Smooth muscle cell (in vitro differentiated cells): ENCODE measurements around the gene DPP6. TPM values are rescaled to one million over a fixed set of nuclear protein-coding genes. Genes with fewer than 3 reads are reported as not detected.

Experiments used
- DNase-seq: peaks from one replicate; lab custom pipeline; 2025; ENCODE audit not compliant: unreplicated experiment; lab: John Stamatoyannopoulos, UW
- H2AFZ ChIP-seq: fragments of 200-600 bp; sonication (generic); 2 replicates; pipeline ENCODE4 v1.6.0; 2016; ENCODE audit warnings: antibody characterized with exemption, low read depth, mild to moderate bottlenecking
- H3F3A ChIP-seq: fragments of 200-600 bp; sonication (generic); 2 replicates; pipeline ENCODE4 v1.6.0; 2017; ENCODE audit warnings: antibody characterized with exemption, low read depth
- H3K27ac ChIP-seq: fragments of 200-600 bp; sonication (generic); 2 replicates; pipeline ENCODE4 v1.5.1; 2016; ENCODE audit warnings: low read depth, mild to moderate bottlenecking
- H3K27me3 ChIP-seq: fragments of 200-600 bp; sonication (generic); 2 replicates; pipeline ENCODE4 v1.6.1; 2016; ENCODE audit warnings: low read depth, mild to moderate bottlenecking
- H3K36me3 ChIP-seq: fragments of 200-600 bp; sonication (generic); 2 replicates; pipeline ENCODE4 v1.5.1; 2016; ENCODE audit warnings: low read depth
- H3K4me1 ChIP-seq: fragments of 200-600 bp; sonication (generic); 2 replicates; pipeline ENCODE4 v1.5.1; 2016; ENCODE audit warnings: low read depth
- H3K4me2 ChIP-seq: fragments of 200-600 bp; sonication (generic); 2 replicates; pipeline ENCODE4 v1.6.0; 2016; ENCODE audit warnings: mild to moderate bottlenecking
- H3K4me3 ChIP-seq: fragments of 200-600 bp; sonication (generic); 2 replicates; pipeline ENCODE4 v1.5.1; 2016; ENCODE audit warnings: mild to moderate bottlenecking
- H3K79me2 ChIP-seq: fragments of 200-600 bp; sonication (generic); 2 replicates; pipeline ENCODE4 v1.6.0; 2016; ENCODE audit warnings: low read depth, mild to moderate bottlenecking
- H3K9ac ChIP-seq: fragments of 200-600 bp; sonication (generic); 2 replicates; pipeline ENCODE4 v1.6.0; 2016; ENCODE audit warnings: low read depth
- H3K9me3 ChIP-seq: fragments of 200-600 bp; sonication (generic); replicated peaks from 2 replicates; pipeline ENCODE4 v1.5.1; 2016; ENCODE audit warnings: low read depth
- H4K20me1 ChIP-seq: fragments of 200-600 bp; sonication (generic); 2 replicates; pipeline ENCODE4 v1.6.0; 2016; ENCODE audit warnings: low read depth
- WGBS: methylation state at CpG from one replicate; pipeline ENCODE4 v1.1.7; 2016; ENCODE audit warnings: low lambda C conversion rate; 5-methylcytosine and 5-hydroxymethylcytosine counted together
- polyA plus RNA-seq: library from polyadenylated mRNA; unstranded; fragments of >200 nt; fragmentation: Nextera tagmentation; extraction: Ambion mirVana; gene quantifications from 2 replicates; pipeline ENCODE4 v1.2.1, GENCODE V29; 2016
- total RNA-seq: library from RNA; depleted of rRNA; stranded (reverse); fragments of >200 nt; gene quantifications from 2 replicates; pipeline ENCODE4 v1.2.3, GENCODE V29; 2014
- TF ChIP-seq, protein P1 (sequence below): fragments of 200-600 bp; sonication (generic); IDR thresholded peaks from 2 replicates; pipeline ENCODE4 v1.5.1; 2017; ENCODE audit warnings: borderline replicate concordance, mild to moderate bottlenecking, antibody characterized with exemption; ENCODE audit not compliant: insufficient read depth, poor library complexity, severe bottlenecking

The DPP6 gene
- total and polyA plus RNA-seq, 2 experiments from 2014 or later, result 0.72 TPM; not detected in 1

GRCh38 chr7:154578336-154578735 lies 526.1 kb downstream of the DPP6 start:
- WGBS, result 94% methylated on average over 6 of the region's 6 CpGs
- H3K9me3 ChIP-seq, result no peaks in the 10 kb centered on the region
- H3K4me1 ChIP-seq, result no peaks in the 10 kb centered on the region
- no peak overlapping the region for H3K4me3 ChIP-seq
- H3K27ac ChIP-seq, result no peak overlapping the region
- no peaks in the 10 kb centered on the region for H3K79me2 ChIP-seq
- H3K9ac ChIP-seq, result no peak overlapping the region
- H4K20me1 ChIP-seq, result no peaks in the 10 kb centered on the region
- H3K36me3 ChIP-seq, result no peaks in the 10 kb centered on the region
- H2AFZ ChIP-seq, result no peak overlapping the region
- TF ChIP-seq, protein P1, sequence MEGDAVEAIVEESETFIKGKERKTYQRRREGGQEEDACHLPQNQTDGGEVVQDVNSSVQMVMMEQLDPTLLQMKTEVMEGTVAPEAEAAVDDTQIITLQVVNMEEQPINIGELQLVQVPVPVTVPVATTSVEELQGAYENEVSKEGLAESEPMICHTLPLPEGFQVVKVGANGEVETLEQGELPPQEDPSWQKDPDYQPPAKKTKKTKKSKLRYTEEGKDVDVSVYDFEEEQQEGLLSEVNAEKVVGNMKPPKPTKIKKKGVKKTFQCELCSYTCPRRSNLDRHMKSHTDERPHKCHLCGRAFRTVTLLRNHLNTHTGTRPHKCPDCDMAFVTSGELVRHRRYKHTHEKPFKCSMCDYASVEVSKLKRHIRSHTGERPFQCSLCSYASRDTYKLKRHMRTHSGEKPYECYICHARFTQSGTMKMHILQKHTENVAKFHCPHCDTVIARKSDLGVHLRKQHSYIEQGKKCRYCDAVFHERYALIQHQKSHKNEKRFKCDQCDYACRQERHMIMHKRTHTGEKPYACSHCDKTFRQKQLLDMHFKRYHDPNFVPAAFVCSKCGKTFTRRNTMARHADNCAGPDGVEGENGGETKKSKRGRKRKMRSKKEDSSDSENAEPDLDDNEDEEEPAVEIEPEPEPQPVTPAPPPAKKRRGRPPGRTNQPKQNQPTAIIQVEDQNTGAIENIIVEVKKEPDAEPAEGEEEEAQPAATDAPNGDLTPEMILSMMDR, result no peak
- no peaks in the 10 kb centered on the region for H3K27me3 ChIP-seq
- DNase-seq, result no peak
- no peak overlapping the region for H3K4me2 ChIP-seq
- H3F3A ChIP-seq, result no peaks in the 10 kb centered on the region

GRCh38 chr7:154579711-154580110 lies 527.5 kb downstream of the DPP6 start:
- Histone ChIP-seq H3K4me3 (no peak overlapping the region), H3K9me3 (no peaks in the 10 kb centered on the region), H3K4me1 (no peaks in the 10 kb centered on the region)

DNA sequence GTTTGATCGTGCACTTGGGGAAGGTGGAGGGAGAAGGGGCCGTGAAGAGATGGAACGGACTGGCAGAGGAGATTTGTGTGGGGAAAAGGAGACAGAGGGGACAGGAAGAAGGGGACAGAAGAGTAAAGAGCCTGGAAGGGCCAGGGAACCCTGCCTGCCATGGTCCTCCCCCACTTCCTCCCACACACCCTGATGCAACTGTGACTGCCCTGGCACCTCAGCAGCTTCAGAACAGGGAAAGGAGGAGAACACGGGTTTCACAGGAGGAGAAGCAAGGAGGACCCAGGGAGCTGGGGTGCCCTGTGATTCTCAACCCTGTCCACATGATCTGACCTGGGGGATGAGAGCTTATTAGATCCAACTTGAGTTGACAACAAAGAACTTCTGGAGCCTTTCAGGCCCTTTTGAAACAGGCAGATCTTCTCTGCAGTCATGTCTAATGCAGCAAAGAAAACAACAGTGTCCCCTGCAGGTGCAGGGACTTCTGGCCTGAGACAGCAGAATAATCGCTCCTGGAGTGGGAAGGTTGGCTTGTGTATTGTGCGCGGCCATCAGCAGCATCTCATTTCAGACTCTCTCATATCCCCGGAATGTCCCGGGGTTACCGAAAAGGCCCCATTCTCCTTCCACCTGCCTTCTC lies 529.2 kb downstream of the DPP6 start:
- no peaks in the 10 kb centered on the region for H3F3A ChIP-seq
- no peaks in the 10 kb centered on the region for H3K36me3 ChIP-seq
- no peaks in the 10 kb centered on the region for H3K4me1 ChIP-seq
- H3K9ac ChIP-seq, result no peak overlapping the region
- no peak overlapping the region for H3K27ac ChIP-seq
- 86% methylated on average over 10 of the region's 10 CpGs for WGBS
- H3K27me3 ChIP-seq, result no peaks in the 10 kb centered on the region
- no peaks in the 10 kb centered on the region for H3K9me3 ChIP-seq
- no peak overlapping the region for H3K4me3 ChIP-seq
- no peak overlapping the region for H3K4me2 ChIP-seq
- H2AFZ ChIP-seq, result no peak overlapping the region
- no peaks in the 10 kb centered on the region for H3K79me2 ChIP-seq
- TF ChIP-seq, protein P1, result no peak
- no peak for DNase-seq
- H4K20me1 ChIP-seq, result no peaks in the 10 kb centered on the region

More at GRCh38 chr7:154579711-154580110, 527.5 kb downstream of the DPP6 start:
- Histone ChIP-seq H3K27me3 (no peaks in the 10 kb centered on the region), H3K27ac (no peak overlapping the region), H3K79me2 (no peaks in the 10 kb centered on the region), H4K20me1 (no peaks in the 10 kb centered on the region), H3K4me2 (no peak overlapping the region), H2AFZ (no peak overlapping the region), H3F3A (no peaks in the 10 kb centered on the region), H3K9ac (no peak overlapping the region), H3K36me3 (no peaks in the 10 kb centered on the region)
- TF ChIP-seq, protein P1, result no peak
- WGBS, result 92% methylated on average over 9 of the region's 9 CpGs
- no peak for DNase-seq

- Histone ChIP-seq H3K4me1 (no peaks in the 10 kb centered on the region), H2AFZ (no peak overlapping the region), H3K36me3 (no peaks in the 10 kb centered on the region), H4K20me1 (no peaks in the 10 kb centered on the region), H3K27ac (no peak overlapping the region), H3K79me2 (no peaks in the 10 kb centered on the region), H3F3A (no peaks in the 10 kb centered on the region), H3K27me3 (no peaks in the 10 kb centered on the region), H3K9me3 (no peaks in the 10 kb centered on the region), H3K9ac (no peak overlapping the region), H3K4me2 (no peak overlapping the region), H3K4me3 (no peak overlapping the region)
- no peak for DNase-seq
- TF ChIP-seq, protein P1, result no peak
- 94% methylated on average over 15 of the region's 15 CpGs for WGBS
Observed at GRCh38 chr7:154583454-154583853, 531.3 kb downstream of the DPP6 start.
